Gastrocnemius medialis (tissue), 4 donors: ENCODE measurements around the gene GPC2.

ENCODE experiments used
- CTCF ChIP-seq, 5 experiments: fragments of 450-650 bp in 3 of 5; fragments of 200-600 bp in 2 of 5; sonication (generic) in 2 of 5; IDR thresholded peaks in 4 of 5; conservative IDR thresholded peaks in 1 of 5; 1 replicate in 4 of 5; 2 replicates in 1 of 5; pipeline ENCODE4 v1.5.1; 2016 to 2019; ENCODE audit warnings: antibody characterized with exemption in 5 of 5, mild to moderate bottlenecking in 3 of 5, moderate library complexity in 3 of 5
- POLR2A ChIP-seq, 2 donors: fragments of 450-650 bp; IDR thresholded peaks; one replicate each; pipeline ENCODE4 v1.6.1; 2017; ENCODE audit warnings: antibody characterized with exemption in 2 of 2, mild to moderate bottlenecking in 2 of 2, moderate library complexity in 2 of 2

- TF ChIP-seq CTCF (IDR thresholded peaks at IDR 0.05 in 4 of 5, conservative IDR thresholded peaks at IDR 0.05 in 1 of 5): no peak
- TF ChIP-seq POLR2A (IDR thresholded peaks at IDR 0.05): no peak
These were observed 57.0 kb downstream of the GPC2 start for GRCh38 chr7:100119970-100120732.
